Spinal cord (tissue), 10 donors: ENCODE data around the gene SCRT2. TPM values are rescaled to one million over a fixed set of nuclear protein-coding genes. Genes with fewer than 3 reads are reported as not detected.

Source experiments
- DNase-seq, 6 donors: peaks; one replicate each; pipeline versions ENCODE4 v3.0.0 to v3.0.0-alpha.2; 2013 to 2015; ENCODE audit warnings: low spot score in 6 of 6, low read depth in 4 of 6
- H3K27ac ChIP-seq: one replicate; pipeline ENCODE4 v1.5.1; 2013; ENCODE audit warnings: low read depth, low read length, control low read depth
- H3K27me3 ChIP-seq: one replicate; pipeline ENCODE4 v1.6.1; 2013; ENCODE audit warnings: low read length; ENCODE audit not compliant: control insufficient read depth, insufficient read depth
- H3K36me3 ChIP-seq: one replicate; pipeline ENCODE4 v1.6.1; 2013; ENCODE audit warnings: low read length; ENCODE audit not compliant: control insufficient read depth, insufficient read depth
- H3K4me1 ChIP-seq: one replicate; pipeline ENCODE4 v1.6.1; 2013; ENCODE audit warnings: low read length; ENCODE audit not compliant: control insufficient read depth, insufficient read depth
- H3K4me3 ChIP-seq: one replicate; pipeline ENCODE4 v1.5.1; 2013; ENCODE audit warnings: low read depth, low read length, control low read depth
- H3K9me3 ChIP-seq: one replicate; pipeline ENCODE4 v1.6.1; 2013; ENCODE audit warnings: low read length; ENCODE audit not compliant: control insufficient read depth, insufficient read depth
- WGBS: methylation state at CpG from one replicate; pipeline ENCODE4 v1.1.5; 2013; ENCODE audit warnings: missing lambda C conversion rate; ENCODE audit not compliant: insufficient coverage; 5-methylcytosine and 5-hydroxymethylcytosine counted together
- polyA plus RNA-seq, 2 donors: library from polyadenylated mRNA; unstranded; fragments of 120-200 nt; gene quantifications; one replicate each; pipeline ENCODE4 v1.2.1, GENCODE V29; 2013; ENCODE audit not compliant: insufficient read length in 2 of 2
- total RNA-seq, 2 donors: library from RNA; depleted of rRNA in 1 of 2; stranded (reverse); fragments of 120-200 nt in 1 of 2; fragments of >200 nt in 1 of 2; gene quantifications; one replicate each; pipeline versions ENCODE4 v1.2.3 to v1.2.4, GENCODE V29; 2013 to 2014
- donor health status: healthy.

SCRT2 gene
- total and polyA plus RNA-seq, 4 donors = 0.40 to 9.8 (median 4.4) TPM

GRCh38 chr20:666877-667276 lies 8.7 kb downstream of the SCRT2 start:
- DNase-seq = no peak
- Histone ChIP-seq H3K27ac (no peak overlapping the region), H3K4me1 (peaks cover 29% of the 10 kb centered on the region), H3K9me3 (no peaks in the 10 kb centered on the region), H3K36me3 (peaks cover 15% of the 10 kb centered on the region), H3K4me3 (no peak overlapping the region), H3K27me3 (peaks cover 35% of the 10 kb centered on the region)
- WGBS = 56% methylated on average over 4 of the region's 4 CpGs

- no peak for DNase-seq
- Histone ChIP-seq H3K36me3 (peaks cover 15% of the 10 kb centered on the region), H3K9me3 (no peaks in the 10 kb centered on the region), H3K27me3 (peaks cover 40% of the 10 kb centered on the region), H3K4me1 (peaks cover 27% of the 10 kb centered on the region), H3K4me3 (no peak overlapping the region), H3K27ac (no peak overlapping the region)
- 0% methylated on average over 1 of the region's 6 CpGs for WGBS
These were observed 10.3 kb downstream of the SCRT2 start for GRCh38 chr20:665276-665675.

- peaks cover 20% of the 10 kb centered on the region for H3K4me1 ChIP-seq
These were observed 11.0 kb downstream of the SCRT2 start for GRCh38 chr20:664576-664975.

GRCh38 chr20:664151-664550 lies 11.5 kb downstream of the SCRT2 start:
- Histone ChIP-seq H3K27ac (no peak overlapping the region), H3K36me3 (peaks cover 12% of the 10 kb centered on the region), H3K27me3 (peaks cover 40% of the 10 kb centered on the region), H3K4me3 (no peak overlapping the region), H3K4me1 (peaks cover 16% of the 10 kb centered on the region), H3K9me3 (no peaks in the 10 kb centered on the region)
- 8% methylated on average over 52 of the region's 60 CpGs for whole genome bisulfite sequencing
- DNase-seq = no peak

More at GRCh38 chr20:664576-664975, 11.0 kb downstream of the SCRT2 start:
- WGBS = 54% methylated on average over 13 of the region's 13 CpGs
- Histone ChIP-seq H3K36me3 (peaks cover 15% of the 10 kb centered on the region), H3K4me3 (no peak overlapping the region), H3K9me3 (no peaks in the 10 kb centered on the region), H3K27me3 (peaks cover 40% of the 10 kb centered on the region), H3K27ac (no peak overlapping the region)
- DNase-seq = no peak

- Histone ChIP-seq H3K9me3 (no peaks in the 10 kb centered on the region), H3K27me3 (peaks cover 40% of the 10 kb centered on the region), H3K36me3 (peaks cover 12% of the 10 kb centered on the region), H3K27ac (no peak overlapping the region), H3K4me3 (no peak overlapping the region), H3K4me1 (peaks cover 16% of the 10 kb centered on the region)
- DNase-seq = peak in 2 of 6 donors; percentile 55 to 59
- 20% methylated on average over 84 of the region's 84 CpGs for whole genome bisulfite sequencing
These were observed 12.1 kb downstream of the SCRT2 start for GRCh38 chr20:663315-664090.

- DNase-seq = no peak
- Histone ChIP-seq H3K9me3 (no peaks in the 10 kb centered on the region), H3K4me1 (peaks cover 16% of the 10 kb centered on the region), H3K27me3 (peaks cover 42% of the 10 kb centered on the region), H3K27ac (no peak overlapping the region), H3K36me3 (peaks cover 12% of the 10 kb centered on the region), H3K4me3 (no peak overlapping the region)
- 60% methylated on average over 4 of the region's 16 CpGs for WGBS
These were observed 13.1 kb downstream of the SCRT2 start for GRCh38 chr20:662277-663192.

- Histone ChIP-seq H3K9me3 (no peaks in the 10 kb centered on the region), H3K4me3 (no peak overlapping the region), H3K27me3 (peaks cover 42% of the 10 kb centered on the region), H3K4me1 (peaks cover 16% of the 10 kb centered on the region), H3K36me3 (peaks cover 12% of the 10 kb centered on the region), H3K27ac (no peak overlapping the region)
- 17% methylated on average over 23 of the region's 29 CpGs for WGBS
- DNase-seq = no peak
These were observed 13.9 kb downstream of the SCRT2 start for GRCh38 chr20:661474-662270.

GRCh38 chr20:658731-659291 lies 16.8 kb downstream of the SCRT2 start:
- no peak overlapping the region for H3K27ac ChIP-seq
- no peak overlapping the region for H3K4me3 ChIP-seq
- no peak for DNase-seq
- peaks cover 18% of the 10 kb centered on the region for H3K4me1 ChIP-seq
- no peaks in the 10 kb centered on the region for H3K9me3 ChIP-seq
- H3K36me3 ChIP-seq = peaks cover 9% of the 10 kb centered on the region
- peaks cover 25% of the 10 kb centered on the region for H3K27me3 ChIP-seq
- 0% methylated on average over 1 of the region's 5 CpGs for WGBS

GRCh38 chr20:658202-658601 lies 17.4 kb downstream of the SCRT2 start:
- H3K36me3 ChIP-seq = peaks cover 6% of the 10 kb centered on the region
- no peak overlapping the region for H3K27ac ChIP-seq
- no peaks in the 10 kb centered on the region for H3K9me3 ChIP-seq
- no peak overlapping the region for H3K4me3 ChIP-seq
- 18% methylated on average over 2 of the region's 2 CpGs for WGBS
- no peak for DNase-seq
- peaks cover 22% of the 10 kb centered on the region for H3K4me1 ChIP-seq
- peaks cover 22% of the 10 kb centered on the region for H3K27me3 ChIP-seq
